ENCODE measurements around the gene NPR3. TPM values are rescaled to one million over a fixed set of nuclear protein-coding genes. Genes with fewer than 3 reads are reported as not detected.

The NPR3 gene
- total RNA-seq, 1 donor from 2014 or later: 1.1 TPM

- DNase-seq (ENCODE audit: low read depth) (no peak), FAIRE-seq (no peak)
- H3K9me3 ChIP-seq (ENCODE audit: insufficient read depth, low read depth, low read length): no peaks in the 10 kb centered on the region
- H3K4me1 ChIP-seq (ENCODE audit: insufficient read depth, low read length): peaks cover 25% of the 10 kb centered on the region
- TF ChIP-seq EZH2 (IDR thresholded peaks at IDR 0.05; ENCODE audit: insufficient read depth, low read length) (no peak), CTCF (IDR thresholded peaks at IDR 0.05; ENCODE audit: insufficient read depth, low read depth, low read length) (no peak)
- no peak overlapping the region for H3K27ac Mint-ChIP-seq (ENCODE audit: unreplicated experiment)
- peaks cover 5% of the 10 kb centered on the region for H3K36me3 Mint-ChIP-seq (ENCODE audit: low read depth, unreplicated experiment)
- peaks cover 9% of the 10 kb centered on the region for H3K79me2 ChIP-seq (ENCODE audit: insufficient read depth, low read length)
- no peak overlapping the region for H3K4me3 Mint-ChIP-seq (ENCODE audit: unreplicated experiment)
- no peaks in the 10 kb centered on the region for H3K27me3 ChIP-seq (ENCODE audit: insufficient read depth, low read length)
- no peaks in the 10 kb centered on the region for H3K36me3 ChIP-seq (ENCODE audit: insufficient read depth, low read length)
- peak overlapping the region; percentile 80 for H3K9ac ChIP-seq (ENCODE audit: low read length)
- H3K4me1 Mint-ChIP-seq (ENCODE audit: low read depth, unreplicated experiment): peaks cover 6% of the 10 kb centered on the region
- H3K4me3 ChIP-seq (ENCODE audit: insufficient read depth, low read depth, low read length): peak overlapping the region; percentile 71
- peak overlapping the region; percentile 73 for H2AFZ ChIP-seq (ENCODE audit: low read depth, low read length)
- H3K4me2 ChIP-seq (ENCODE audit: low read length): peak overlapping the region; percentile 90
- peaks cover 59% of the 10 kb centered on the region for H3K27me3 Mint-ChIP-seq (ENCODE audit: low read depth, unreplicated experiment)
- H3K9me3 Mint-ChIP-seq (ENCODE audit: unreplicated experiment): peaks cover 16% of the 10 kb centered on the region
- H3K27ac ChIP-seq (ENCODE audit: low read depth, low read length): no peak overlapping the region
- H4K20me1 ChIP-seq (ENCODE audit: insufficient read depth, low read length): no peaks in the 10 kb centered on the region
These were observed 2.8 kb downstream of the NPR3 start for GRCh38 chr5:32713770-32714381.

- Histone ChIP-seq H3K4me3 (ENCODE audit: insufficient read depth, low read depth, low read length) (no peak overlapping the region), H3K4me2 (ENCODE audit: low read length) (peak overlapping the region; percentile 90)
- no peak for FAIRE-seq
These were observed 3.7 kb downstream of the NPR3 start for GRCh38 chr5:32714836-32715235.

More at GRCh38 chr5:32714836-32715235, 3.7 kb downstream of the NPR3 start:
- Histone ChIP-seq H4K20me1 (ENCODE audit: insufficient read depth, low read length) (no peaks in the 10 kb centered on the region), H3K79me2 (ENCODE audit: insufficient read depth, low read length) (peaks cover 9% of the 10 kb centered on the region), H3K4me1 (ENCODE audit: insufficient read depth, low read length) (peaks cover 25% of the 10 kb centered on the region), H3K27ac (ENCODE audit: low read depth, low read length) (no peak overlapping the region), H3K9me3 (ENCODE audit: insufficient read depth, low read depth, low read length) (no peaks in the 10 kb centered on the region), H3K9ac (ENCODE audit: low read length) (peak overlapping the region; percentile 80), H3K36me3 (ENCODE audit: insufficient read depth, low read length) (no peaks in the 10 kb centered on the region), H3K27me3 (ENCODE audit: insufficient read depth, low read length) (no peaks in the 10 kb centered on the region), H2AFZ (ENCODE audit: low read depth, low read length) (no peak overlapping the region)
- Mint-ChIP-seq H3K4me1 (ENCODE audit: low read depth, unreplicated experiment) (peaks cover 6% of the 10 kb centered on the region), H3K9me3 (ENCODE audit: unreplicated experiment) (peaks cover 18% of the 10 kb centered on the region), H3K27me3 (ENCODE audit: low read depth, unreplicated experiment) (peaks cover 52% of the 10 kb centered on the region), H3K4me3 (ENCODE audit: unreplicated experiment) (no peak overlapping the region), H3K27ac (ENCODE audit: unreplicated experiment) (no peak overlapping the region), H3K36me3 (ENCODE audit: low read depth, unreplicated experiment) (peaks cover 5% of the 10 kb centered on the region)
- DNase-seq (ENCODE audit: low read depth): peak; percentile 44
- TF ChIP-seq CTCF (IDR thresholded peaks at IDR 0.05; ENCODE audit: insufficient read depth, low read depth, low read length) (no peak), EZH2 (IDR thresholded peaks at IDR 0.05; ENCODE audit: insufficient read depth, low read length) (no peak)

Measured in astrocyte (in vitro differentiated cells and primary cell).